IMR-90 (cell line): ENCODE data around the gene LIMK2.

Experiments
- CHD1 ChIP-seq: IDR thresholded peaks from 2 replicates; pipeline ENCODE4 v1.6.1; 2012; ENCODE audit warnings: low read depth, low read length, improper control_type of control experiment
- FOS ChIP-seq: fragments of 150-350 bp; IDR thresholded peaks from 2 replicates; pipeline ENCODE4 v1.6.1; 2016; ENCODE audit warnings: low read depth, low read length
- MAZ ChIP-seq: IDR thresholded peaks from 2 replicates; pipeline ENCODE4 v1.6.1; 2012; ENCODE audit warnings: low read depth, mild to moderate bottlenecking, low read length, improper control_type of control experiment, moderate library complexity, borderline replicate concordance
- MXI1 ChIP-seq: IDR thresholded peaks from 2 replicates; pipeline ENCODE4 v1.6.1; 2012; ENCODE audit warnings: low read depth, mild to moderate bottlenecking, low read length, moderate library complexity, borderline replicate concordance
- POLR2A ChIP-seq: IDR thresholded peaks from 2 replicates; pipeline ENCODE4 v1.6.1; 2012; ENCODE audit warnings: mild to moderate bottlenecking, low read depth, low read length
- RAD21 ChIP-seq: IDR thresholded peaks from 2 replicates; pipeline ENCODE4 v1.6.1; 2012; ENCODE audit warnings: low read length, improper control_type of control experiment
- RCOR1 ChIP-seq: IDR thresholded peaks from 2 replicates; pipeline ENCODE4 v1.6.1; 2012; ENCODE audit warnings: mild to moderate bottlenecking, low read length, improper control_type of control experiment; ENCODE audit not compliant: insufficient replicate concordance
- RFX5 ChIP-seq: IDR thresholded peaks from 2 replicates; pipeline ENCODE4 v1.8.0; 2012; ENCODE audit warnings: low read depth, mild to moderate bottlenecking, low read length, moderate library complexity
- SMC3 ChIP-seq: fragments of 150-350 bp; IDR thresholded peaks from 2 replicates; pipeline ENCODE4 v1.6.1; 2016; ENCODE audit warnings: low read depth, mild to moderate bottlenecking, antibody characterized with exemption, low read length, moderate library complexity
- TF ChIP-seq, protein P1 (sequence below): conservative IDR thresholded peaks from 2 replicates; pipeline ENCODE4 v1.5.1; 2012; ENCODE audit warnings: mild to moderate bottlenecking, low read depth, low read length, improper control_type of control experiment

GRCh38 chr22:31230155-31230870 lies 18.2 kb downstream of the LIMK2 start:
- TF ChIP-seq SMC3 (no peak), FOS (no peak), POLR2A (no peak), RFX5 (no peak), CHD1 (no peak), MXI1 (no peak), MAZ (no peak), RCOR1 (no peak), RAD21 (no peak)
- TF ChIP-seq, protein P1, sequence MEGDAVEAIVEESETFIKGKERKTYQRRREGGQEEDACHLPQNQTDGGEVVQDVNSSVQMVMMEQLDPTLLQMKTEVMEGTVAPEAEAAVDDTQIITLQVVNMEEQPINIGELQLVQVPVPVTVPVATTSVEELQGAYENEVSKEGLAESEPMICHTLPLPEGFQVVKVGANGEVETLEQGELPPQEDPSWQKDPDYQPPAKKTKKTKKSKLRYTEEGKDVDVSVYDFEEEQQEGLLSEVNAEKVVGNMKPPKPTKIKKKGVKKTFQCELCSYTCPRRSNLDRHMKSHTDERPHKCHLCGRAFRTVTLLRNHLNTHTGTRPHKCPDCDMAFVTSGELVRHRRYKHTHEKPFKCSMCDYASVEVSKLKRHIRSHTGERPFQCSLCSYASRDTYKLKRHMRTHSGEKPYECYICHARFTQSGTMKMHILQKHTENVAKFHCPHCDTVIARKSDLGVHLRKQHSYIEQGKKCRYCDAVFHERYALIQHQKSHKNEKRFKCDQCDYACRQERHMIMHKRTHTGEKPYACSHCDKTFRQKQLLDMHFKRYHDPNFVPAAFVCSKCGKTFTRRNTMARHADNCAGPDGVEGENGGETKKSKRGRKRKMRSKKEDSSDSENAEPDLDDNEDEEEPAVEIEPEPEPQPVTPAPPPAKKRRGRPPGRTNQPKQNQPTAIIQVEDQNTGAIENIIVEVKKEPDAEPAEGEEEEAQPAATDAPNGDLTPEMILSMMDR = no peak
